GM12875 (cell line): Measurements from ENCODE around the gene SORCS1.

Experiments used
- H3K4me3 ChIP-seq: one replicate; pipeline ENCODE4 v1.5.1; 2011; ENCODE audit warnings: low read depth, low read length, control low read depth
- CTCF ChIP-seq: IDR thresholded peaks from 2 replicates; pipeline ENCODE4 v1.5.1; 2011; ENCODE audit warnings: low read depth, mild to moderate bottlenecking, control low read depth, inconsistent platforms, low read length, moderate library complexity, borderline replicate concordance; ENCODE audit not compliant: insufficient read depth

SORCS1 gene

GRCh38 chr10:106713846-106714245 is 450.7 kb downstream of the SORCS1 start:
- no peak for TF ChIP-seq CTCF
- H3K4me3 ChIP-seq: no peak overlapping the region

GRCh38 chr10:106712988-106713387 is 451.5 kb downstream of the SORCS1 start:
- TF ChIP-seq CTCF: no peak

GRCh38 chr10:106711313-106711906 is 453.1 kb downstream of the SORCS1 start:
- no peak overlapping the region for H3K4me3 ChIP-seq
- peak; percentile 86 for TF ChIP-seq CTCF

More at GRCh38 chr10:106712988-106713387, 451.5 kb downstream of the SORCS1 start:
- H3K4me3 ChIP-seq: no peak overlapping the region

GRCh38 chr10:106708506-106708905 is 456.0 kb downstream of the SORCS1 start:
- no peak for TF ChIP-seq CTCF
- no peak overlapping the region for H3K4me3 ChIP-seq

- no peak overlapping the region for H3K4me3 ChIP-seq
- no peak for TF ChIP-seq CTCF
Measured at GRCh38 chr10:106707657-106708056, 456.8 kb downstream of the SORCS1 start.

- no peak overlapping the region for H3K4me3 ChIP-seq
- TF ChIP-seq CTCF: no peak
Measured at GRCh38 chr10:106706127-106706526, 458.4 kb downstream of the SORCS1 start.

- TF ChIP-seq CTCF: peak; percentile 81
- no peak overlapping the region for H3K4me3 ChIP-seq
Measured at GRCh38 chr10:106705681-106706100, 458.8 kb downstream of the SORCS1 start.
